SK-N-SH (cell line): ENCODE measurements around the gene NUP50. TPM values are rescaled to one million over a fixed set of nuclear protein-coding genes. Genes with fewer than 3 reads are reported as not detected.

Experiments
- CTCF ChIA-PET: fragments of 300-600, 350-600 bp; formaldehyde crosslinking; extraction: SDS; loops from one replicate; lab custom pipeline; 2021; lab: Yijun Ruan, JAX
- POLR2A ChIA-PET: fragments of 350-600 bp; sonication (Branson Sonifier 250); formaldehyde crosslinking; extraction: SDS; loops from one replicate; lab custom pipeline; 2020; ENCODE audit warnings: antibody characterized with exemption, inconsistent platforms; lab: Yijun Ruan, JAX
- DNase-seq: peaks from one replicate; pipeline ENCODE4 v3.0.0; 2012
- H2AFZ ChIP-seq: fragments of 200-600 bp; sonication (generic); 2 replicates; pipeline ENCODE4 v1.8.1; 2016; ENCODE audit warnings: antibody characterized with exemption, mild to moderate bottlenecking, low read depth
- H3F3A ChIP-seq: fragments of 200-600 bp; sonication (generic); replicated peaks from 2 replicates; pipeline ENCODE3; 2016; ENCODE audit warnings: antibody characterized with exemption, mild to moderate bottlenecking; ENCODE audit not compliant: insufficient read depth
- H3K27ac ChIP-seq, 2 experiments: fragments of 200-500 bp in 1 of 2; fragments of 200-600 bp in 1 of 2; sonication (Bioruptor generic) in 1 of 2; sonication (generic), shearing (Covaris generic) in 1 of 2; 2 replicates each; pipeline versions ENCODE4 v1.5.1 to v1.6.1; 2014 to 2016; ENCODE audit warnings: low read depth in 2 of 2, inconsistent platforms in 1 of 2, low read length in 1 of 2, mild to moderate bottlenecking in 1 of 2, mixed read lengths in 1 of 2
- H3K27me3 ChIP-seq: fragments of 200-600 bp; sonication (generic), shearing (Covaris generic); 2 replicates; pipeline ENCODE4 v1.6.1; 2016; ENCODE audit warnings: mixed run types; ENCODE audit not compliant: insufficient read depth
- H3K36me3 ChIP-seq, 2 experiments: fragments of 200-500 bp in 1 of 2; fragments of 200-600 bp in 1 of 2; sonication (Bioruptor generic) in 1 of 2; sonication (generic) in 1 of 2; replicated peaks in 1 of 2; 2 replicates each; pipeline versions ENCODE3 to v1.5.1; 2014 to 2016; ENCODE audit warnings: low read length in 1 of 2, mild to moderate bottlenecking in 1 of 2; ENCODE audit not compliant: insufficient read depth in 2 of 2, control insufficient read depth in 1 of 2
- H3K4me1 ChIP-seq, 2 experiments: fragments of 200-500 bp in 1 of 2; fragments of 200-600 bp in 1 of 2; sonication (Bioruptor generic) in 1 of 2; sonication (generic), shearing (Covaris generic) in 1 of 2; 2 replicates each; pipeline versions ENCODE4 v1.5.1 to v1.6.1; 2014 to 2016; ENCODE audit warnings: low read depth in 1 of 2, low read length in 1 of 2, mixed run types in 1 of 2; ENCODE audit not compliant: insufficient read depth in 2 of 2, control insufficient read depth in 1 of 2
- H3K4me2 ChIP-seq: fragments of 200-600 bp; sonication (generic), shearing (Covaris generic); 2 replicates; pipeline ENCODE4 v1.6.1; 2017; ENCODE audit warnings: mixed run types
- H3K4me3 ChIP-seq, 2 experiments: fragments of 200-500 bp in 1 of 2; fragments of 200-600 bp in 1 of 2; sonication (Bioruptor generic) in 1 of 2; sonication (generic), shearing (Covaris generic) in 1 of 2; 2 replicates each; pipeline versions ENCODE4 v1.5.1 to v1.8.1; 2014 to 2016; ENCODE audit warnings: low read depth in 2 of 2, inconsistent platforms in 1 of 2, low read length in 1 of 2, mild to moderate bottlenecking in 1 of 2, mixed read lengths in 1 of 2, moderate library complexity in 1 of 2
- H3K79me2 ChIP-seq: fragments of 200-600 bp; sonication (generic); 2 replicates; pipeline ENCODE4 v1.8.1; 2017; ENCODE audit warnings: mild to moderate bottlenecking; ENCODE audit not compliant: insufficient read depth
- H3K9ac ChIP-seq: fragments of 200-600 bp; sonication (generic); 2 replicates; pipeline ENCODE4 v1.6.1; 2017; ENCODE audit warnings: mixed run types
- H3K9me2 ChIP-seq: fragments of 200-600 bp; sonication (generic); 2 replicates; pipeline ENCODE4 v1.6.1; 2017; ENCODE audit warnings: mixed run types
- H3K9me3 ChIP-seq: fragments of 200-600 bp; sonication (generic); 2 replicates; pipeline ENCODE4 v1.6.1; 2017; ENCODE audit warnings: mixed run types, mild to moderate bottlenecking, moderate library complexity
- H4K20me1 ChIP-seq: fragments of 200-600 bp; sonication (generic); 2 replicates; pipeline ENCODE4 v1.6.1; 2017; ENCODE audit warnings: mild to moderate bottlenecking, mixed run types; ENCODE audit not compliant: insufficient read depth
- CHD2 ChIP-seq: fragments of 150-350 bp; IDR thresholded peaks from 2 replicates; pipeline ENCODE4 v1.6.1; 2018; ENCODE audit warnings: low read length; ENCODE audit not compliant: partially characterized antibody
- ELF1 ChIP-seq: IDR thresholded peaks from 2 replicates; pipeline ENCODE4 v1.4.0; 2012
- EZH2phosphoT487 ChIP-seq: fragments of 200-600 bp; sonication (generic); IDR thresholded peaks from 2 replicates; pipeline ENCODE4 v1.6.1; 2017; ENCODE audit warnings: low read depth, mixed run types, mild to moderate bottlenecking, antibody characterized with exemption, moderate library complexity, borderline replicate concordance
- FOSL2 ChIP-seq: IDR thresholded peaks from 2 replicates; pipeline ENCODE4 v1.4.0; 2012; ENCODE audit warnings: low read depth, mild to moderate bottlenecking, moderate library complexity, borderline replicate concordance
- FOXJ3 ChIP-seq: sonication (generic); formaldehyde crosslinking; IDR thresholded peaks from 2 replicates; pipeline ENCODE4 v1.5.1; 2020; ENCODE audit warnings: mild to moderate bottlenecking, missing genetic modification reagents
- GABPA ChIP-seq: IDR thresholded peaks from 2 replicates; pipeline ENCODE4 v1.4.0; 2012; ENCODE audit warnings: low read depth, mild to moderate bottlenecking
- MAX ChIP-seq: IDR thresholded peaks from 2 replicates; pipeline ENCODE4 v1.4.0; 2012; ENCODE audit warnings: low read depth
- MEF2A ChIP-seq: IDR thresholded peaks from 2 replicates; pipeline ENCODE4 v1.4.0; 2012; ENCODE audit warnings: low read depth, borderline replicate concordance
- NRF1 ChIP-seq: IDR thresholded peaks from 2 replicates; pipeline ENCODE4 v1.6.1; 2012; ENCODE audit warnings: low read depth, mild to moderate bottlenecking, low read length
- RAD21 ChIP-seq: IDR thresholded peaks from 2 replicates; pipeline ENCODE4 v1.6.1; 2012; ENCODE audit warnings: mild to moderate bottlenecking, low read length
- RFX5 ChIP-seq: IDR thresholded peaks from 2 replicates; pipeline ENCODE4 v1.6.1; 2012; ENCODE audit warnings: mild to moderate bottlenecking, improper control_type of control experiment, low read length
- SMC3 ChIP-seq: IDR thresholded peaks from 2 replicates; pipeline ENCODE4 v1.6.1; 2012; ENCODE audit warnings: low read depth, low read length, improper control_type of control experiment
- TEAD4 ChIP-seq: IDR thresholded peaks from 2 replicates; pipeline ENCODE4 v1.4.0; 2012; ENCODE audit warnings: mild to moderate bottlenecking, borderline replicate concordance; ENCODE audit not compliant: insufficient read depth
- USF1 ChIP-seq: IDR thresholded peaks from 2 replicates; pipeline ENCODE4 v1.4.0; 2012; ENCODE audit warnings: low read depth, borderline replicate concordance
- USF2 ChIP-seq: fragments of 150-350 bp; IDR thresholded peaks from 2 replicates; pipeline ENCODE4 v1.6.1; 2017; ENCODE audit warnings: antibody characterized with exemption, low read length, low read depth, borderline replicate concordance
- ZBTB33 ChIP-seq: IDR thresholded peaks from 2 replicates; pipeline ENCODE4 v1.4.0; 2012; ENCODE audit warnings: low read depth, borderline replicate concordance
- WGBS: methylation state at CpG from one replicate; pipeline ENCODE4 v1.1.6; 2017; ENCODE audit warnings: low lambda C conversion rate; 5-methylcytosine and 5-hydroxymethylcytosine counted together
- polyA plus RNA-seq, 3 experiments: library from polyadenylated mRNA; depleted of rRNA; stranded (reverse); fragments of >200 nt; gene quantifications; 2 replicates each; pipeline ENCODE4 v1.2.3, GENCODE V29; 2012

Gene NUP50
- polyA plus RNA-seq, 1 of the 3 experiments (the other 2 are of a cell fraction), result 4.7 TPM

- no peaks in the 10 kb centered on the region for H3F3A ChIP-seq
- 81% methylated on average over 11 of the region's 13 CpGs for WGBS
- H3K36me3 ChIP-seq, result peaks cover 0 to 32% of the 10 kb centered on the region in 2 experiments
- TF ChIP-seq SMC3 (no peak), MEF2A (no peak), FOXJ3 (CRISPR knock-in tag) (no peak), NRF1 (no peak), FOSL2 (no peak), USF1 (no peak), GABPA (no peak), RAD21 (no peak), USF2 (no peak), MAX (no peak), ELF1 (no peak), RFX5 (no peak), ZBTB33 (no peak), EZH2phosphoT487 (no peak), TEAD4 (no peak), CHD2 (no peak)
- ChIA-PET POLR2A (no interaction called here), CTCF (interaction anchor here (1.2 to 1.6 kb wide), 3 partner anchors 16 to 70 kb away, joined by 4 to 6 read pairs (median 4); no protein-coding TSS in a partner anchor)
- H3K4me2 ChIP-seq, result no peak overlapping the region
- no peaks in the 10 kb centered on the region for H3K9me3 ChIP-seq
- H3K4me1 ChIP-seq, result no peaks in the 10 kb centered on the region; a peak in 1 of 4 replicates
- H3K27ac ChIP-seq, result no peak overlapping the region
- no peak overlapping the region for H3K9ac ChIP-seq
- no peak for DNase-seq
- H2AFZ ChIP-seq, result no peak overlapping the region
- H3K79me2 ChIP-seq, result no peaks in the 10 kb centered on the region
- no peak overlapping the region for H3K4me3 ChIP-seq
- H3K9me2 ChIP-seq, result no peaks in the 10 kb centered on the region
- H4K20me1 ChIP-seq, result no peaks in the 10 kb centered on the region
- no peaks in the 10 kb centered on the region for H3K27me3 ChIP-seq
These were observed 29.0 kb downstream of the NUP50 start for GRCh38 chr22:45192701-45193187.
